Nucleus accumbens (tissue), 56 donors: Measurements from ENCODE around the gene SALL3.

ENCODE experiments used
- DNase-seq, 56 donors: peaks; one replicate each; lab custom pipeline; 2025; lab: John Stamatoyannopoulos, UW

SALL3 gene

DNA sequence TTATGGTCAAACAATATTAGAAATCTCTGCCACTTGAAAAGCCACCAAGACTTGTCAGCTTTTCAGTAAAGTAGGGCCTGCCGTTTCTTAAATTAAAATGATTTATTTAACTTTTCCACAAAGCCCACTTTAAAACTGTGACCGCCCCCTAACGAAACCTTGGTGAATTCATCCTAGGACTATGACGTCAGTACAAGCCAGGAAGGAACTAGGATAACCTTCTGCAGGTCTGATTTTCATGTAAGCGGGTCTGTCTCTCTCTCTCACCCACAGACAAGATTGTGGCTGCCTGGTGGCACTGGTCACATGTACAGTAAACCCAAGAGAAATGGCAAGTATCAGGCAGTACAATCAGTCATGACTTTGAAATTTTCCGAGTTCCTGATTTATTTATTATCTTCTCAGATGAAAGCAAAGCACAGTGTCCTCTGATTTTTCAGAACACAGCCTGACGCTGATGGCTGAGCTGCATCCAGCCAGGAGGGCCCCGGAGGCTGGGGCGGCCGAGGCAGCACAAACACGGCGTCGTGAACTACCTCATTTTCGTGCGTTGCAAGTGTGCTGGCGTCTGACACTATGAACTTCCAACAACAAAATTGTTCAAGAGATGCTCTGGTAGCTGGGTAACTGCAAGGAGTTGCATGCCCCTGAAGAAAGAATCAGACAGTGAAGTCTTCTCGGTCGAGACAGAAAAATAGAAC, 18.9 kb downstream of the SALL3 start:
- no peak for DNase-seq

DNA sequence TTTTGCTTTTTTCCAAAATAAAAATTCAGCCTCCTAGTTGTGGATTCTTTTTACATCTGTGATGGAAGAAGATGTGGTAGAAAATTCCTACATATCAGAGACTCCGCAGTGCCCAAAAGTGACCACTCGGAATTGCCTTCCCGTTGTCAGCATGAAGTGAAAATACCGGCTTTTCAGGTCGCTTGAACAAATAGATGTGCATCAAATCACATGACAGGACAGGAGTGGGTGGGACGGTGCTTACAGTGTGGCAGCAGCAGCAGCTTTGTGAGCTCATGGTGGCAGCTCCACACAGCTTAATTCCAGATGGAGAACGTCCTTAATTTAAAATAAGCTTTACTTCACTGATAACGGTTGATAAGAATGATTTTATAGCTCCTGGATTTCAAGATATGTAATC, 20.3 kb downstream of the SALL3 start:
- no peak for DNase-seq

DNA sequence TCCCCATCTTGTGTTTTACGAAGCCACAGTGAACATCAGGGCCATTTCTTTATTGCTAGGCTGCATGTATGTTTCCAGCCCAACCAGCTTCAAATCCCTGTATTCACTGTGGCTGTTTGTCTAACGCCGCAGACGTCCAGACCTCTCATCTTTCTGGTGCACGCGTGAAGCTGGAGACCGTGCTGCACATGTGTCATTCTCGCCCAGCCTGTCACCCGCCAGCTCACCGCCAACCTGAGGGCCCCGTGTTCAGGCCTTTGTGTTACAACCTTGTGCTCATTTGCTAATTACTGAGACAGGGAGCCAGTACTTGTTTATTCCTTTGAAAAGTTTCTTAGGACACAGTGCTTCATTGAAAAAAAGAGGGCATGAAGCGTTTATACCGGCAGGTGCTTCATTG, 21.4 kb downstream of the SALL3 start:
- no peak for DNase-seq

DNA sequence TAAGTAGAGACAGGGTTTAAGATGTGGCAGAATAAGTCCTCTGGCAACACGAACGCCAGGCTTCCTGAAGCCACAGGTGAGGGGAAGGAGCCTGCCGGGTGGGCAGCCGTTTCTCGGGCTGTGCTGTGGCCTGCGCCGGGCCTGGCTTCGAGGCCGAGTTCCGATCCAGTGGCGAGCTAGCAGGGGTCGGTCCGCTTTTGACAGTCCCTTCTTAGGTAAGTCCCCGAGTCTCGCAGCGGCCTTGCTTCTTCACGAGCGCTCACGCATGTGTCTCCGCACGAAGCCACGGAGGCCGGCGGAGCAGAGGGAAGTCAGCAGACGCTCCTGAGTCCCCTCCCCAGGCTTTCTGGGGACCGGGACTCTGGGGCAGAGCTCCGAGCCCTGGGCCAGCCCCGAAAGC, 26.0 kb downstream of the SALL3 start:
- no peak for DNase-seq

DNA sequence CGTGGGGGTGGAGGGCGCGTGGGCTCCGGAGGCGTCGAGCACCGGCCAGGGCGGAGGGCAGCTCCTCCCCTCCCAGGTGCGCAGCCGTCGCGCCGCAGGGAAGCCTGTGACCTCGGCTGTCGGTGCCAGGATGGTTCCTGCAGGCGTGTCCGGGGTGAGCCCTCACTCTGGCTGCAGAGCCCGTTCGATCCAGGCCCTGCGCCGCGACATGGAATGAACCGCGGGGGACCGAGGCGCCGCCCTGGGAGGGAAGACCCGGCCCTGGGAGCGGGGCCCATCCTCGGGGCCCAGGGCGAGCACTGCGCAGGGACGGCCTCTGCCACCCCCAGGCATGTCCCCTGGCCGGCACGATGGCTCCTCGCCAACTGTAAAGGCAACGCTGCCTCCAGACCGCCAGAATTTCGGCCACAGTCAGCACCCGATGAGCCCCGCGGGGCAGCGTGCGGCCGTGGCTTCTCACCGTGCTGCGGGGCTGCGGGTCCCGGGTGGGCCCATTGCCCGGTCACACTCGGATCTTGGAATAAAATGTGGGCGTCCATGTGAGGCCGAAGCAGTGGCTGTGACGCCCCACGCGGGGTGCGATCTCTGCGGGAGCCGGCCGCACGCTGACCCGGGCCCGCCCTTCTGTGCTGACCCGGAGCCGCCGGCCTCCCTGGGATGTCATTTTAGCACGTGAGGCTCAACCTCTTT, 26.6 kb downstream of the SALL3 start:
- no peak for DNase-seq

DNA sequence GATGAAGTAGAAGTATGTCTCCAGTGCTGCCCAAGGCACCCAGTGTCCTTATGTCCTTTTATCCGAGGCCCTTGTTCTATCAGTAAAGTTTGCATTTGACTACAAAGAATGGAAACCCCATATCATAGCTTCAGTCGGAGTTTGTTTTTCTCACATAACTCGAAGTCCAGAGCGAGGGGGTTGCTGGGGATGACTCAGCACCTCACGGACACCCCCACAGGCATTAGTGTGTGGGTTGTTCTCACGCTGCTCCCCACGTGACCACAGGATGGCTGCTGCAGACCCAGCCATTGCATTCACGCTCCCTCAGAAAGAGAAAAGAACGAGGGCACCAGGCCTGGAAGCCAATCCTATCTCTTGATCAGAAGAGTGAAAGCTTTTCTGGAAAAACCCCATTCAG, 27.8 kb downstream of the SALL3 start:
- no peak for DNase-seq

DNA sequence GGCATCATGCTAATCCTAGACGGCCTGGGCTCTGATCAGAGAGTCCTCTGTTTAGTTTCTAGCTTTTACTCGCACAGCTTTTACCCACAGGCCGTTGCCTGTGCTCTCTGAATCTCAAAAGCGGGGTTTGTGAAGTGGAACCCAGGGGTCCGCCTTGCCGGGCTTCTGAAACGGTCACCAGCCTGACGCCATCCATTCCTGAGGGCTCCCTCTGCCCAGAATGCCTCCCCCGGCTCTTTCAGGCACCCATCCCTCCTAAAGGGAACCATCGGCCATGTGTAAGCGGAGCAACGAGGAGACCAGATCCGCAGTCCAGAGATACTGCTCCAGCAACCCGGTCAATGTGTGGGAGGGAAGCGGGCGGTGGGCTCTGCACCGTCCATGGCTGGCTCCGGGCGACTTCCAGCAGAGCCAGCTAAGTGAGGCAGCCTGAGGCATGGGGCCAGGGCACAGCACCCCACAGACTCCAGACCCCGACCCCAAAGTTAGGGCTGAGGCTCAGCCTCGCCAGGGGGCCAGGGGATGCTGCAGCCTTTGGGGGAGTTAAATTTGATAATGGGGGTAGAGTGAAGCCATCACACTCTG, 28.8 kb downstream of the SALL3 start:
- DNase-seq: no peak

DNA sequence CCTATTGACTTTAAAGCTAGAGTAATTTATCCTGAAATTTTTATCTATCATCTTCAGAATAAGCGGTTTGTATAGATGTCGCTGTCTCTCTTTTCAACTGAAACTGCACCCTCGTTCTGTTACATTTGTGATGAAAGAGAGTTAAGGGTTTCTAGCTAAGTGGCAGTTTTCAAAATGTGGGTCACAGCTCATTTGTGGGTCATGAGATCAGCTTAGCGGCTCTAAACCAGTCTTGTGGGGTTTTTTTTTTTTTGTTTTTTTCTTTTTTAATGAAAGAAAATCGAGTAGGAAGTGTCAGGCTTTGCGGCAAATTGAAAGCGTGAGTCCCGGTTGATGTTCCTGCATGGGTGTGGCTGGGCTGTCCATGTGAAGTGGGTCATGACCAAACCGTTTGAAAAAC, 31.2 kb downstream of the SALL3 start:
- no peak for DNase-seq

DNA sequence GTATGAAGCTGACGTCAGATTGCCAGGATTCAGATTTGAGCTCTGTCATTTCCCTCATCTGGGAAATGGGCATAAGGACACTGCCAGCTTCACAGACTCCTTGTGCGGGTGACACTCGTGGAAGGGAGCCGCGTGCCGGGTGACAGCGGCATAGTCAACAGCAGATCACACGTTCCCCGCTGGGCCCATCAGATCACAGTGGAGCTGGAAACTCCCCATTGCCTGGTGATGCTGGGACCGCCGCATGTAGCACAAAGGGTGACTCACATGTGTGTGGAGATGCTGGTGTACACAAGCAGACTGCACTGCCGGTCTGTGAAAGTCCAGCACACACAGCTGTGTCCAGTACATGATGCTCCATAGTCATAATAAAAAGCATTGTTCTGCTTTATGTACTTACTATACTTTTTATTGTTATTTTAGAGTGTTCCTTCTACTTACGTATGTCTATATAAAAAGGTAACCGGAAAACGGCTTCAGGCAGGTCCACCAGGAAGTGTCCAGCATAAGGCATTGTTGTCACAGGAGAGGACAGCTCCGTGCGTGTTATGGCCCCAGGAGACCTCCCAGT, 31.8 kb downstream of the SALL3 start:
- no peak for DNase-seq

DNA sequence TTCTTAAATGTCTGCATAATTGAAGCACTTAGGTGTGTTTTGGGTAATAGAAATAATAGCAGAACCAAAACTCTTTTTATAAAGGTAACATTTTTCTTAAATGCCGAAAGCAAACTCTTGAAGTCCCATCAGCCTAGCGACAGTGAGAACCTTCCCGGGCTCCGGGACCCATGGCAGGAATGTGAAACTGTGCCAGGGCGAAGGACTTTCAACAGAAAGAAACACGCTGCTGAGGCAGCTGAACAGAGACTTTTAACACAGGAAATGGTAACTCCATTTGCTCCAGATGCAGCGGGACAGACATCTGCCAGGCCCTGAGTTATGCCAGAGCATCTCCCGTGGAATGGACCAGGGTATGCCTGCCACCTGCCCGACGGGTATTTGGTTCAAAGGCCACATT, 34.3 kb downstream of the SALL3 start:
- DNase-seq: no peak

DNA sequence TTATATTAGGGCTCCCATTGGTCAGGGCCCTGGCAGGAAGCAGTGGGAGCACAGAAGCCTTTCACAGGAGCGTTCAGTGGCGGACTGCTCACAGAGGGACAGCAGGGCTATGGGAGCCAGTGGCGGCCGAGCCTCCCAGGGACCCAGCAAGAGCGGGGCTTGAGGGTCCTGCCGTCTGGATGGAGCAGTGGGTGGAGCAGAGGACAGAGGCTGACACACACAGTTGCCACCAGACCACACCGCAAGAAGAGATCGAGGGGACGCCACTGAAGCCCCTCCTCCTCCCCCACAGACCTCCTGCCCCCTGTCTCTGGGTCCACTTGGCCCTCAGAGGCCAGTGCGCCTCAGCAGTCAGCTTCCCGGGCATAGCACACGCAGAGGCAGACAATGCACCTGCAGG, 39.3 kb downstream of the SALL3 start:
- DNase-seq: no peak

DNA sequence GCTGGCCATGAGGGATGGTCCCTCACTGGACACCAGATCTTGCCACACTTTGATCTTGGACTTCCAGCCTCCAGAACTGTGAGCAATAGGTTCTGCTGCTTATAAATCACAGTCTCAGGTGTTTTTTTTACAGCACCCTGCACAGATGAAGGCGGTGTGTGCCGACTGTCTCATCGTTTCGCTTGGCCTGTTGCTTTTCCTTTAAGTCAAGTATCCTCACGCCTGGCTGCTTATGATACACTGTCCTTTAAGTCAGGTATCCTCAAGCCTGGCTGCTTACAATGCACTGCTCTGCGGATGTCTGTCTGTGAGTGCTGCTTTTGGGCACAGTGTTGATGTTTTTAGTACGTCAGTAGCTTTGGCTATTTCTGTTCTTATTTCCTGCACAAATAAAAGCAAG, 40.3 kb downstream of the SALL3 start:
- DNase-seq: no peak

DNA sequence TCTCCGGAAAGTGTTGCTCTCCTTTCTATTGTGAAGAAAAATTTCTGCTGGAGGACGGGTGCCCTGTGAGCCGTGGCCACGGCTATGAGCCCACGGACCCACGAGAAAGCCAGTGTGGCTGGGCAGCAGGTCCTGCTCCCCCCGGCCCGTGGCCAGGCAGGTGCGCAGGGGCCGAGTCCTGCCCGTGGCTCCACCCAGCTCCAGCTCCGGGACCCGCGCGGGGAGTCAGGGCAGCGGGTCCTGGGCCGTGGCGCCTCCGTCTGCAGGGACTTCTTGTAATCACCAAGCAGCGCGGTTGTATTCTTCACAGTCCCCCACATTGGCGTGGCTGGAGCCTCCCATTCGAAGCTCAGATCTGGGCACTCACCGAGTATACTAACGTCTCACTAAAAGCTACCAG, 43.0 kb downstream of the SALL3 start:
- DNase-seq: no peak

DNA sequence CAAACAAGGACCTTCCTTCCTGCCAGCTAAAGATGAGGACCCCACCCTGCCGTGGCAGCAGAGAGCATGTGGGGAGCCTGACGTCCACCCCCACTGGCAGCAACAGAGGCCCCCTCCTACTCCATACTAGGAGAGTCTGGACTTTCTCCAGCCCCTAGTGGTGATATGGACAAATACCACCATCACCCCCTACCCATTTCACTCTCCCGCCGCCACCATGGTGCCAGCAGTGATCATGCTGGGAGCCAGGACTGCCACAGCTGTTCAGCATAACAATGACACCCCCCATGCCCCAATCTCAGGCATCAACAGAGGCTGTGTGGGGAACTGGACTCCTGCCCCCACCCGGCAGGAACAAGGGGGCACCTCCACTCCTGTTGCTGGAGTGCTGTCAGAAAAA, 46.9 kb downstream of the SALL3 start:
- no peak for DNase-seq

DNA sequence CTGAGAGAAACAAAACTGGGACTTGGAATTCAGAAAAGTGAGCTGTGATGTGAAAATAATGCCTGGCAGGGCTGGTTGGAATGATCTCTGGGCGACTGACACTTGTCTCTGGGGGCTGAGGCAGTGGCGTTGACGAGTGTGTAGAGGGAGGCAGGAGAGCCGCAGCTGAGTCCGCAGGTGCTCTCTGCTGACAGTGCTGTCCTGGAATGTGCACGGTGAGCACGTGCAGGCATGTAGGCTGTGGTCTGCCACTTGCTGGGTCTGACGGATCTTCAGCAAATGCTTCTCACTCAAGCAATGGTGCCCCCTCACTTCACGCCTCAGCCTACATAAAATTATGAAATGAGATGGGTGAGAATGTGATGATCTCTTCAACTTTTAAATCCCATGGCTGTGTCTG, 51.1 kb downstream of the SALL3 start:
- no peak for DNase-seq

DNA sequence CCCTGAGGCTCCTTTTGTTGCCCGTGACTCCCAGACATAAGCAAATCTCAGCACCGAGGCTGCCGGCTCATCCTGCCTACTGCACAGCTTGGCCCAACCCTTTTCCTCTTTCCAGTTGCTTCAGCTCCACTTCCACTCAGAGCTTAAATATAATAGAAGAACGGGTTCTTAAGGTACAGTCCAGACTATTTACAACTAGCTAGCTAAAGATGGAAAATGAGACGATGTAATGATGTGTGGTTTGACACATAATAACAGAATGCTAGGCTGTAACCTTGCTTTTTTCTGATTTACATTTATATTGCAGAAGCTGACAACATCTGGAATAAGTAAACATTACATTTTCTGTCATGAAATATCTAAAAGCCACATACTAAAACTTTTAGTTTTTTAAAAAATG, 62.7 kb downstream of the SALL3 start:
- DNase-seq: no peak

DNA sequence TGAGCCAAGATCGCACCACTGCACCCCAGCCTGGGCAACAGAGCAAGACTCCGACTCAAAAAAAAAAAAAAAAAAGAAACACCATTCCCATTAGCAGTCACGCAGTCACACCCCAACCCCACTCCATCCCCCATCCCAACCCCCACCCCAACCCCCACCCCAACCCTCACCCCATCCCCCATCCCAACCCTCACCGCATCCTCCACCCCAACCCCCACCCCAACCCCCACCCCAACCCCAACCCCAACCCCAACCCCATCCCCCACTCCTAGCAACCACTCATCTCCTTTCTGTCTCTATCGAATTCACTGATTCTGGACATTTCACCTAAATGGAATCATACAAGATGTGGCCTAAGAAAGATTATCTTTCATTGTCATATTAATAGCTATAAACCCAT, 63.7 kb downstream of the SALL3 start:
- DNase-seq: no peak

DNA sequence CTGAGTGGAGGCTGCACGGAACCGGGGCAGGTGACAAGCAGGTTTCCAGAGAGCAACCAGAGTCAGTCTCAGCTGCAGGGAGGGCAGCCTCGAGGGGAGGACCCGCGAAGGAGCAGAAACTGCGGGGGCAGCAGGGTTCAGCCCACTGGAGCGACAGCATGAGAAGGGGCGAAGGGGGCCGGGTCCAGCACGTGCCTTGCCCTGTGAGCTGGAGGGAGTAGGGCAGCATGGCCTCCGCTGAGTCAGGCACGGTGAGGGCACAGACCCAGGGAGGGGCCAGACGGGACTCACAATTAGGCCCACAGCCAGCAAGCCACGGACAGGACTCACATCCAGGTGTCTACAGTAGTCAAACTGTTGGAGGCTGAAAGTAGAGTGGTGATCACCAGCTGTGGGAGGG, 66.9 kb downstream of the SALL3 start:
- no peak for DNase-seq

DNA sequence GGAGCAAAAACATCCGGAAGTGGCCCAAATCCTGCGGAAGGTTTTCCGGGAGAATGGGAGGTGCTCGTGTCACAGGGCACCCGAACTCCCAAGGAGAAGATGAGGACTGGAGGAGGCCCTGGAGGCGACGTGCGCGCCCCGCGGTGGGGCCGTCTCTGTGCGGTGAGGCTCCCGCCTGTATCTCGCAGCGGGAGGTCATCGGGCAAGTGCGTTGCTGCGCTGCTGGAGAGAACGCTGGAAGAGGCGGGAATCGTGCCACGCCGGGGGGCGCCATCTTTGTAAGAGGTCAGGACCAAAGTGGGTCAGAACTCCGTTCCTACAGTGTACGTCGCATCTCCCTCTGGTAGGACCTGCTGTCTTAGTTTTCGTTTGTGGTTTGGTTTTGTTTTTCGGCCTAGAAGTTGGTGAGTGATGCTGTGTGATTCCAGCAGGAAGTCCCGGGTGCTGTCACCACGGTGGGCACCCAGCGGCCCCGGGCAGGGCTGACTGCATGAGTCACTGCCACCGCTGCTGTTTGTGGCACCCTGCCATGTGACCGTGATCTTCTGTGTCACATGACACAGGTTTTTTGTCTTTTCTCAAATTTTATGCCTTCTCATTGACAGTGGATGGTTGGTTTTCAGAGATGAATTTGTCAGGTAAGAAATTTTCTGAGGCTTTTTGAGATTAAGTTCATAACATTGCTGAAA, 68.1 kb downstream of the SALL3 start:
- no peak for DNase-seq

DNA sequence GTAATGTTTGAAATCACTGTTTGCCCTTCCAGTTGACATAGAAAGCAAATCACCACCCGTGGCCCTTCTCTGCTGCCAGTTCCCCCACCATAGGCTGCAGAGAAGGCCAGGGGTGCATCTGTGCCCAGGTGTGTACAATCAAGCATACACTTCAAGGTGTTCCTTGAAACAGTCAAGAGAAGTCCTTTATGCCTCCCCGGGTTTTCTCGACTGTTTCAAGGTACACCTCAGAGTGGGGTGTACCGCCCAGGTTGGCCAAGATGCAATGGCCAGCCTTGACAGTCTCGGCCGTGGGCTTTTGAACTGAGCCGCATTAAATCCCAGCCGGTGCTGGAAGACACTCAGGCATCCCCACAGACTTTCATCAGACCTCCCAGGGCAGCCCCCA, 68.6 kb downstream of the SALL3 start:
- no peak for DNase-seq

DNA sequence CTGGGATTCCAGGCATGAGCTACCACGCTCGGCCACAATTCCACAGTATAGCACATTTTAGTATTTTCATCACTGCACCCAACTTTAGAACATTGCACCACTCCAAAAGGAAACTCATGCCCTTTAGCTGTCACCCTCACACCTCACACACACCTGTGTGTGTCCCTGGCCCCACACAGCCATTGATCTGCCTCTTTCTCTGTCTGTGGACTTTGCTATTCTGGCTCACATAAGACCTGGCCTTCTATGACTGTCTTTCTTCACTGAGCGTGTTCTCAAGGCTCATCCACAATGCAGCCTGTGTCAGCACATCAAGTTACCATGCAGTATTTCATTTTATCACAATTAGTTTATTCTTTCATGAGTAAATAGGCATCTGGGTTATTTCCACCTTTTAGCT, 69.9 kb downstream of the SALL3 start:
- DNase-seq: no peak
